CD4-positive, CD25-positive, alpha-beta regulatory T cell (primary cell): ENCODE data around the gene GAS1. TPM values are rescaled to one million over a fixed set of nuclear protein-coding genes. Genes with fewer than 3 reads are reported as not detected.

Experiments used
- ATAC-seq, 2 donors: fragments of 150-1000 bp; cut with Tn5 transposase; one replicate each; pipeline ENCODE4 v1.10.0; 2021; ENCODE audit warnings: low read depth in 2 of 2, moderate number of reproducible peaks in 2 of 2, moderate library complexity in 1 of 2
- DNase-seq, 3 donors: peaks; one replicate each; pipeline versions ENCODE4 v3.0.0 to v3.0.0-alpha.2; 2012 to 2022; ENCODE audit warnings: mixed read lengths in 1 of 3
- H3K27ac ChIP-seq: one replicate; pipeline ENCODE4 v1.7.0; 2013; ENCODE audit warnings: mild to moderate bottlenecking, low read length; ENCODE audit not compliant: insufficient read depth, poor library complexity, severe bottlenecking
- H3K27me3 ChIP-seq: one replicate; pipeline ENCODE4 v1.7.0; 2013; ENCODE audit warnings: low read length; ENCODE audit not compliant: control insufficient read depth, insufficient read depth
- H3K36me3 ChIP-seq: one replicate; pipeline ENCODE4 v1.7.0; 2013; ENCODE audit warnings: mild to moderate bottlenecking, low read length, moderate library complexity; ENCODE audit not compliant: control insufficient read depth, insufficient read depth
- H3K4me1 ChIP-seq: 2 replicates; pipeline ENCODE4 v1.7.0; 2013; ENCODE audit warnings: mild to moderate bottlenecking, low read length; ENCODE audit not compliant: insufficient read depth, control insufficient read depth, poor library complexity, severe bottlenecking
- H3K4me3 ChIP-seq: one replicate; pipeline ENCODE4 v1.7.0; 2013; ENCODE audit warnings: low read depth, mild to moderate bottlenecking, low read length, moderate library complexity
- H3K9me3 ChIP-seq, 2 experiments: 1 replicate in 1 of 2; 2 replicates in 1 of 2; pipeline ENCODE4 v1.7.0; 2013; ENCODE audit warnings: low read length in 2 of 2, mild to moderate bottlenecking in 1 of 2, moderate library complexity in 1 of 2; ENCODE audit not compliant: control insufficient read depth in 2 of 2
- H3K27ac Mint-ChIP-seq, 3 donors: one replicate each; pipeline ENCODE4 v1.8.0; 2020 to 2022; ENCODE audit warnings: mild to moderate bottlenecking in 3 of 3, mixed read lengths in 3 of 3, moderate library complexity in 2 of 3
- H3K27me3 Mint-ChIP-seq: one replicate; pipeline ENCODE4 v1.8.0; 2022; ENCODE audit warnings: mild to moderate bottlenecking, mixed read lengths
- H3K36me3 Mint-ChIP-seq: one replicate; pipeline ENCODE4 v1.8.0; 2020; ENCODE audit warnings: mixed read lengths
- H3K4me1 Mint-ChIP-seq, 4 donors: one replicate each; pipeline ENCODE4 v1.8.0; 2020 to 2022; ENCODE audit warnings: mixed read lengths in 4 of 4, mild to moderate bottlenecking in 1 of 4
- H3K4me3 Mint-ChIP-seq, 4 donors: one replicate each; pipeline ENCODE4 v1.8.0; 2020 to 2022; ENCODE audit warnings: mild to moderate bottlenecking in 4 of 4, mixed read lengths in 4 of 4, moderate library complexity in 3 of 4
- H3K9me3 Mint-ChIP-seq, 7 donors: one replicate each; pipeline ENCODE4 v1.8.0; 2020 to 2022; ENCODE audit warnings: mixed read lengths in 7 of 7, mild to moderate bottlenecking in 3 of 7, moderate library complexity in 2 of 7
- polyA plus RNA-seq, 4 donors: library from polyadenylated mRNA; unstranded; fragments of 300-500 nt; fragmentation: Illumina TruSeq; gene quantifications; one replicate each; pipeline ENCODE4 v1.2.3, GENCODE V29; 2021
- total RNA-seq: library from RNA; stranded (reverse); gene quantifications from one replicate; pipeline ENCODE4 v1.2.3, GENCODE V29; 2022

GAS1 gene
- total RNA-seq (0.12 TPM), polyA plus RNA-seq (under 1 TPM in 2 of 4 donors, not detected in 2; 0.10 to 0.20 TPM)

- Mint-ChIP-seq H3K4me3 (peak within 1 kb of the TSS; percentile 89 to 93 (median 90)), H3K36me3 (no peaks in the 10 kb centered on the region), H3K27ac (peak within 1 kb of the TSS; percentile 59 to 69 (median 68)), H3K9me3 (peaks cover 0 to 6% (median 0%) of the 10 kb centered on the region in 7 donors), H3K4me1 (peaks cover 6 to 24% (median 12%) of the 10 kb centered on the region in 4 donors), H3K27me3 (peaks cover 40% of the 10 kb centered on the region)
- DNase-seq: peak; percentile 33 to 82 (median 54)
- Histone ChIP-seq H3K4me1 (peaks cover 22% of the 10 kb centered on the region), H3K9me3 (no peaks in the 10 kb centered on the region), H3K4me3 (peak within 1 kb of the TSS; percentile 80), H3K36me3 (no peaks in the 10 kb centered on the region), H3K27ac (peak within 1 kb of the TSS; percentile 21), H3K27me3 (peaks cover 26% of the 10 kb centered on the region)
- ATAC-seq: peak; percentile 67 to 70
Measured at GRCh38 chr9:86947146-86948073, at the start of gene GAS1. TSS of gene GAS1 (minus strand) at chr9:86947506. CDS start at chr9:86946779, 727 bp downstream.

- no peaks in the 10 kb centered on the region for H3K27me3 Mint-ChIP-seq
- no peaks in the 10 kb centered on the region for H3K27me3 ChIP-seq
- no peak overlapping the region for H3K27ac Mint-ChIP-seq
Measured at GRCh38 chr9:86994231-86994630, 46.9 kb upstream of the GAS1 start.

GRCh38 chr9:86993830-86994229, 46.5 kb upstream of the GAS1 start:
- Histone ChIP-seq H3K27me3 (no peaks in the 10 kb centered on the region), H3K27ac (no peak overlapping the region), H3K4me3 (no peak overlapping the region), H3K9me3 (no peaks in the 10 kb centered on the region), H3K4me1 (no peaks in the 10 kb centered on the region), H3K36me3 (no peaks in the 10 kb centered on the region)
- H3K4me3 Mint-ChIP-seq: no peak overlapping the region
- peaks cover 0 to 3% (median 0%) of the 10 kb centered on the region in 7 donors for H3K9me3 Mint-ChIP-seq
- no peaks in the 10 kb centered on the region for H3K36me3 Mint-ChIP-seq
- ATAC-seq (no peak), DNase-seq (no peak)
- H3K4me1 Mint-ChIP-seq: no peaks in the 10 kb centered on the region
- H3K27ac Mint-ChIP-seq: no peak overlapping the region
- no peaks in the 10 kb centered on the region for H3K27me3 Mint-ChIP-seq

More at GRCh38 chr9:86994231-86994630, 46.9 kb upstream of the GAS1 start:
- Mint-ChIP-seq H3K36me3 (no peaks in the 10 kb centered on the region), H3K4me1 (no peaks in the 10 kb centered on the region), H3K4me3 (no peak overlapping the region), H3K9me3 (peaks cover 0 to 3% (median 0%) of the 10 kb centered on the region in 7 donors)
- Histone ChIP-seq H3K4me1 (no peaks in the 10 kb centered on the region), H3K9me3 (no peaks in the 10 kb centered on the region), H3K36me3 (no peaks in the 10 kb centered on the region), H3K4me3 (no peak overlapping the region), H3K27ac (no peak overlapping the region)
- ATAC-seq (no peak), DNase-seq (no peak)

GRCh38 chr9:86991077-86991476, 43.8 kb upstream of the GAS1 start:
- Mint-ChIP-seq H3K36me3 (no peaks in the 10 kb centered on the region), H3K27ac (no peak overlapping the region), H3K4me3 (no peak overlapping the region), H3K9me3 (peaks cover 0 to 3% (median 0%) of the 10 kb centered on the region in 7 donors), H3K27me3 (no peaks in the 10 kb centered on the region), H3K4me1 (no peaks in the 10 kb centered on the region)
- Histone ChIP-seq H3K4me3 (no peak overlapping the region), H3K27ac (no peak overlapping the region), H3K27me3 (no peaks in the 10 kb centered on the region), H3K9me3 (no peaks in the 10 kb centered on the region), H3K36me3 (no peaks in the 10 kb centered on the region), H3K4me1 (no peaks in the 10 kb centered on the region)
- DNase-seq (no peak), ATAC-seq (no peak)

- Histone ChIP-seq H3K9me3 (no peaks in the 10 kb centered on the region), H3K4me3 (no peak overlapping the region), H3K36me3 (no peaks in the 10 kb centered on the region), H3K27me3 (no peaks in the 10 kb centered on the region), H3K4me1 (no peaks in the 10 kb centered on the region), H3K27ac (no peak overlapping the region)
- Mint-ChIP-seq H3K27me3 (no peaks in the 10 kb centered on the region), H3K4me3 (no peak overlapping the region), H3K4me1 (no peaks in the 10 kb centered on the region), H3K9me3 (peaks cover 0 to 3% (median 0%) of the 10 kb centered on the region in 7 donors), H3K36me3 (no peaks in the 10 kb centered on the region), H3K27ac (no peak overlapping the region)
- no peak for DNase-seq
- no peak for ATAC-seq
Measured at GRCh38 chr9:86990290-86990689, 43.0 kb upstream of the GAS1 start.

- H3K27me3 Mint-ChIP-seq: no peaks in the 10 kb centered on the region
Measured at GRCh38 chr9:86987900-86988299, 40.6 kb upstream of the GAS1 start.

GRCh38 chr9:86985132-86985647, 37.9 kb upstream of the GAS1 start:
- H3K9me3 Mint-ChIP-seq: peaks cover 0 to 3% (median 0%) of the 10 kb centered on the region in 7 donors
- H3K36me3 Mint-ChIP-seq: no peaks in the 10 kb centered on the region
- no peaks in the 10 kb centered on the region for H3K36me3 ChIP-seq
- no peak overlapping the region for H3K27ac Mint-ChIP-seq
- no peak for ATAC-seq
- no peak for DNase-seq
- H3K27ac ChIP-seq: no peak overlapping the region
- no peaks in the 10 kb centered on the region for H3K4me1 ChIP-seq
- H3K4me3 Mint-ChIP-seq: no peak overlapping the region
- H3K27me3 ChIP-seq: no peaks in the 10 kb centered on the region
- H3K4me1 Mint-ChIP-seq: no peaks in the 10 kb centered on the region
- H3K27me3 Mint-ChIP-seq: no peaks in the 10 kb centered on the region
- no peak overlapping the region for H3K4me3 ChIP-seq
- H3K9me3 ChIP-seq: no peaks in the 10 kb centered on the region

More at GRCh38 chr9:86987900-86988299, 40.6 kb upstream of the GAS1 start:
- no peak overlapping the region for H3K27ac Mint-ChIP-seq
- Histone ChIP-seq H3K4me3 (no peak overlapping the region), H3K36me3 (no peaks in the 10 kb centered on the region), H3K9me3 (no peaks in the 10 kb centered on the region), H3K27ac (no peak overlapping the region), H3K4me1 (no peaks in the 10 kb centered on the region), H3K27me3 (no peaks in the 10 kb centered on the region)
- DNase-seq (no peak), ATAC-seq (no peak)
- H3K4me3 Mint-ChIP-seq: no peak overlapping the region
- no peaks in the 10 kb centered on the region for H3K36me3 Mint-ChIP-seq
- peaks cover 0 to 2% (median 0%) of the 10 kb centered on the region in 7 donors for H3K9me3 Mint-ChIP-seq
- no peaks in the 10 kb centered on the region for H3K4me1 Mint-ChIP-seq
